SU-DHL-6 (cell line): ENCODE results near the gene HOXC6.

Experiments
- CTCF ChIP-seq: fragments of 200-600 bp; sonication (generic); IDR thresholded peaks from one replicate; pipeline ENCODE4 v1.5.1; 2017; ENCODE audit warnings: antibody characterized with exemption, mild to moderate bottlenecking, low read length, moderate library complexity; ENCODE audit not compliant: insufficient read depth, poor library complexity, severe bottlenecking
- EZH2phosphoT487 ChIP-seq: fragments of 200-600 bp; sonication (generic), shearing (Covaris generic); conservative IDR thresholded peaks from 2 replicates; pipeline ENCODE4 v1.6.1; 2018; ENCODE audit warnings: mild to moderate bottlenecking, antibody characterized with exemption, low read length, moderate library complexity, mixed read lengths

GRCh38 chr12:54052438-54053002 is 24.3 kb downstream of the HOXC6 start:
- TF ChIP-seq EZH2phosphoT487 = no peak
- no peak for TF ChIP-seq CTCF
